SK-N-SH (cell line): Measurements from ENCODE around the gene COL5A1. TPM values are rescaled to one million over a fixed set of nuclear protein-coding genes. Genes with fewer than 3 reads are reported as not detected.
A peak's percentile ranks its signal among the peaks of the same experiment; 100 is the strongest.

Source experiments
- CTCF ChIA-PET: fragments of 300-600, 350-600 bp; formaldehyde crosslinking; extraction: SDS; loops from one replicate; lab custom pipeline; 2021; lab: Yijun Ruan, JAX
- POLR2A ChIA-PET: fragments of 350-600 bp; sonication (Branson Sonifier 250); formaldehyde crosslinking; extraction: SDS; loops from one replicate; lab custom pipeline; 2020; ENCODE audit warnings: antibody characterized with exemption, inconsistent platforms; lab: Yijun Ruan, JAX
- DNase-seq: peaks from one replicate; pipeline ENCODE4 v3.0.0; 2012
- H2AFZ ChIP-seq: fragments of 200-600 bp; sonication (generic); 2 replicates; pipeline ENCODE4 v1.8.1; 2016; ENCODE audit warnings: antibody characterized with exemption, mild to moderate bottlenecking, low read depth
- H3F3A ChIP-seq: fragments of 200-600 bp; sonication (generic); replicated peaks from 2 replicates; pipeline ENCODE3; 2016; ENCODE audit warnings: antibody characterized with exemption, mild to moderate bottlenecking; ENCODE audit not compliant: insufficient read depth
- H3K27ac ChIP-seq, 2 experiments: fragments of 200-500 bp in 1 of 2; fragments of 200-600 bp in 1 of 2; sonication (Bioruptor generic) in 1 of 2; sonication (generic), shearing (Covaris generic) in 1 of 2; 2 replicates each; pipeline versions ENCODE4 v1.5.1 to v1.6.1; 2014 to 2016; ENCODE audit warnings: low read depth in 2 of 2, inconsistent platforms in 1 of 2, low read length in 1 of 2, mild to moderate bottlenecking in 1 of 2, mixed read lengths in 1 of 2
- H3K27me3 ChIP-seq: fragments of 200-600 bp; sonication (generic), shearing (Covaris generic); 2 replicates; pipeline ENCODE4 v1.6.1; 2016; ENCODE audit warnings: mixed run types; ENCODE audit not compliant: insufficient read depth
- H3K36me3 ChIP-seq, 2 experiments: fragments of 200-500 bp in 1 of 2; fragments of 200-600 bp in 1 of 2; sonication (Bioruptor generic) in 1 of 2; sonication (generic) in 1 of 2; replicated peaks in 1 of 2; 2 replicates each; pipeline versions ENCODE3 to v1.5.1; 2014 to 2016; ENCODE audit warnings: low read length in 1 of 2, mild to moderate bottlenecking in 1 of 2; ENCODE audit not compliant: insufficient read depth in 2 of 2, control insufficient read depth in 1 of 2
- H3K4me1 ChIP-seq, 2 experiments: fragments of 200-500 bp in 1 of 2; fragments of 200-600 bp in 1 of 2; sonication (Bioruptor generic) in 1 of 2; sonication (generic), shearing (Covaris generic) in 1 of 2; 2 replicates each; pipeline versions ENCODE4 v1.5.1 to v1.6.1; 2014 to 2016; ENCODE audit warnings: low read depth in 1 of 2, low read length in 1 of 2, mixed run types in 1 of 2; ENCODE audit not compliant: insufficient read depth in 2 of 2, control insufficient read depth in 1 of 2
- H3K4me2 ChIP-seq: fragments of 200-600 bp; sonication (generic), shearing (Covaris generic); 2 replicates; pipeline ENCODE4 v1.6.1; 2017; ENCODE audit warnings: mixed run types
- H3K4me3 ChIP-seq, 2 experiments: fragments of 200-500 bp in 1 of 2; fragments of 200-600 bp in 1 of 2; sonication (Bioruptor generic) in 1 of 2; sonication (generic), shearing (Covaris generic) in 1 of 2; 2 replicates each; pipeline versions ENCODE4 v1.5.1 to v1.8.1; 2014 to 2016; ENCODE audit warnings: low read depth in 2 of 2, inconsistent platforms in 1 of 2, low read length in 1 of 2, mild to moderate bottlenecking in 1 of 2, mixed read lengths in 1 of 2, moderate library complexity in 1 of 2
- H3K79me2 ChIP-seq: fragments of 200-600 bp; sonication (generic); 2 replicates; pipeline ENCODE4 v1.8.1; 2017; ENCODE audit warnings: mild to moderate bottlenecking; ENCODE audit not compliant: insufficient read depth
- H3K9ac ChIP-seq: fragments of 200-600 bp; sonication (generic); 2 replicates; pipeline ENCODE4 v1.6.1; 2017; ENCODE audit warnings: mixed run types
- H3K9me2 ChIP-seq: fragments of 200-600 bp; sonication (generic); 2 replicates; pipeline ENCODE4 v1.6.1; 2017; ENCODE audit warnings: mixed run types
- H3K9me3 ChIP-seq: fragments of 200-600 bp; sonication (generic); 2 replicates; pipeline ENCODE4 v1.6.1; 2017; ENCODE audit warnings: mixed run types, mild to moderate bottlenecking, moderate library complexity
- H4K20me1 ChIP-seq: fragments of 200-600 bp; sonication (generic); 2 replicates; pipeline ENCODE4 v1.6.1; 2017; ENCODE audit warnings: mild to moderate bottlenecking, mixed run types; ENCODE audit not compliant: insufficient read depth
- EZH2phosphoT487 ChIP-seq: fragments of 200-600 bp; sonication (generic); IDR thresholded peaks from 2 replicates; pipeline ENCODE4 v1.6.1; 2017; ENCODE audit warnings: low read depth, mixed run types, mild to moderate bottlenecking, antibody characterized with exemption, moderate library complexity, borderline replicate concordance
- FOXJ3 ChIP-seq: sonication (generic); formaldehyde crosslinking; IDR thresholded peaks from 2 replicates; pipeline ENCODE4 v1.5.1; 2020; ENCODE audit warnings: mild to moderate bottlenecking, missing genetic modification reagents
- GABPA ChIP-seq: IDR thresholded peaks from 2 replicates; pipeline ENCODE4 v1.4.0; 2012; ENCODE audit warnings: low read depth, mild to moderate bottlenecking
- GATA2 ChIP-seq: sonication (generic); formaldehyde crosslinking; IDR thresholded peaks from 2 replicates; pipeline ENCODE4 v1.5.0; 2020; ENCODE audit warnings: mild to moderate bottlenecking, missing genetic modification reagents
- MEF2A ChIP-seq: IDR thresholded peaks from 2 replicates; pipeline ENCODE4 v1.4.0; 2012; ENCODE audit warnings: low read depth, borderline replicate concordance
- MXI1 ChIP-seq: IDR thresholded peaks from 2 replicates; pipeline ENCODE4 v1.6.1; 2012; ENCODE audit warnings: mild to moderate bottlenecking, low read depth, low read length, improper control_type of control experiment
- NFIC ChIP-seq: IDR thresholded peaks from 2 replicates; pipeline ENCODE4 v1.4.0; 2012; ENCODE audit warnings: borderline replicate concordance
- RAD21 ChIP-seq: IDR thresholded peaks from 2 replicates; pipeline ENCODE4 v1.6.1; 2012; ENCODE audit warnings: mild to moderate bottlenecking, low read length
- RCOR1 ChIP-seq: fragments of 150-350 bp; IDR thresholded peaks from 2 replicates; pipeline ENCODE4 v1.6.1; 2017; ENCODE audit warnings: antibody characterized with exemption, low read length
- RFX5 ChIP-seq: IDR thresholded peaks from 2 replicates; pipeline ENCODE4 v1.6.1; 2012; ENCODE audit warnings: mild to moderate bottlenecking, improper control_type of control experiment, low read length
- RXRA ChIP-seq: IDR thresholded peaks from 2 replicates; pipeline ENCODE4 v1.4.0; 2012; ENCODE audit warnings: low read depth, mild to moderate bottlenecking, borderline replicate concordance
- SMC3 ChIP-seq: IDR thresholded peaks from 2 replicates; pipeline ENCODE4 v1.6.1; 2012; ENCODE audit warnings: low read depth, low read length, improper control_type of control experiment
- TCF12 ChIP-seq: IDR thresholded peaks from 2 replicates; pipeline ENCODE4 v1.4.0; 2012
- YY1 ChIP-seq: IDR thresholded peaks from 2 replicates; pipeline ENCODE4 v1.4.0; 2012; ENCODE audit warnings: low read depth, mild to moderate bottlenecking
- WGBS: methylation state at CpG from one replicate; pipeline ENCODE4 v1.1.6; 2017; ENCODE audit warnings: low lambda C conversion rate; 5-methylcytosine and 5-hydroxymethylcytosine counted together
- polyA plus RNA-seq, 3 experiments: library from polyadenylated mRNA; depleted of rRNA; stranded (reverse); fragments of >200 nt; gene quantifications; 2 replicates each; pipeline ENCODE4 v1.2.3, GENCODE V29; 2012
- TF ChIP-seq, protein P1 (sequence below): IDR thresholded peaks from 2 replicates; pipeline ENCODE4; 2012
- TF ChIP-seq, protein P2 (sequence below): IDR thresholded peaks from 2 replicates; pipeline ENCODE4 v1.4.0; 2012; ENCODE audit warnings: low read depth
- TF ChIP-seq, protein P3 (sequence below): fragments of 150-350 bp; IDR thresholded peaks from 2 replicates; pipeline ENCODE4 v1.6.1; 2016; ENCODE audit warnings: mild to moderate bottlenecking, low read depth, low read length
- TF ChIP-seq, protein P4 (sequence below): fragments of 200-600 bp; sonication (generic); IDR thresholded peaks from 2 replicates; pipeline ENCODE4 v1.6.1; 2017; ENCODE audit warnings: antibody characterized with exemption, mild to moderate bottlenecking, moderate library complexity

Gene COL5A1
- polyA plus RNA-seq, 1 of the 3 experiments (the other 2 are of a cell fraction): 73.8 TPM

DNA sequence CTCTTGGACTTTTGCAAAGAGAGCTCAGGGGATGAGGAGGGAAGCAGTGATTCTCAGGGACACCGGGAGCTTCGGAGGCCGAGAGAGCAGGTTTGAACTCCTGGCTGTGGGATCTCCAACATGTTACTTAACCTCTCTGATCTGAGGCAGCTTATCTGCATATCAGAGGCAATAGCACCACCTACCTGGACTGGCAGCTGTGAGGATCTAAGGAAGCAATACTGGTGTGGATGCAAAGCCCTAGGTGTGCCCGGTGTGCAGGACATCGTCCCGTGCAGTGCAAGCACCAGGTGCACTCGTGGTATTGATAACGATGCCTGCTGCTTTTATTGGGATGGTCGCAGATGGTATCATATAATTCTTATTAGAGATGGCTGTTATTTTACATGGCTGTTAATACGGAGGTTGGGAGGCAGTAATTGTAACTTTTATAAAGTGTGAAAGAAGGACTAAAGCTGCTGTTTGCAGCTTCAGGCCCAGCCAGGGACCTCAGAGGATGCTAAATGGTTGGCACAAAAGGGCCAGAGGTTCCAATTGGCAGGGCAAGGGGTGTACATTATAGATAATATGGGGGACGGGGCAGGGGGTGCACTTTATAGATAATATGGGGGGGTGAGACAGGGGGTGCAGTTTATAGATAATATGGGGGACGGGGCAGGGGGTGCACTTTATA lies 14.9 kb downstream of the COL5A1 start:
- Histone ChIP-seq H3K4me1 (peaks cover 9 to 15% of the 10 kb centered on the region in 2 experiments), H3K4me2 (no peak overlapping the region), H3K79me2 (peaks cover 79% of the 10 kb centered on the region), H3K9me2 (no peaks in the 10 kb centered on the region), H3K4me3 (no peak overlapping the region), H3K27ac (peak overlapping the region in 1 of 2 experiments; percentile 18; a peak in 1 of 4 replicates), H3K9me3 (no peaks in the 10 kb centered on the region), H3K27me3 (no peaks in the 10 kb centered on the region), H3K36me3 (peaks cover 0 to 24% of the 10 kb centered on the region in 2 experiments), H3K9ac (no peak overlapping the region), H3F3A (peaks cover 66% of the 10 kb centered on the region), H4K20me1 (peaks cover 91% of the 10 kb centered on the region), H2AFZ (no peak overlapping the region)
- TF ChIP-seq, protein P1, sequence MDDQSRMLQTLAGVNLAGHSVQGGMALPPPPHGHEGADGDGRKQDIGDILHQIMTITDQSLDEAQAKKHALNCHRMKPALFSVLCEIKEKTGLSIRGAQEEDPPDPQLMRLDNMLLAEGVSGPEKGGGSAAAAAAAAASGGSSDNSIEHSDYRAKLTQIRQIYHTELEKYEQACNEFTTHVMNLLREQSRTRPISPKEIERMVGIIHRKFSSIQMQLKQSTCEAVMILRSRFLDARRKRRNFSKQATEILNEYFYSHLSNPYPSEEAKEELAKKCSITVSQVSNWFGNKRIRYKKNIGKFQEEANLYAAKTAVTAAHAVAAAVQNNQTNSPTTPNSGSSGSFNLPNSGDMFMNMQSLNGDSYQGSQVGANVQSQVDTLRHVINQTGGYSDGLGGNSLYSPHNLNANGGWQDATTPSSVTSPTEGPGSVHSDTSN: no peak
- TF ChIP-seq SMC3: peak; percentile 16; the same call in 1 of the 2 replicates
- TF ChIP-seq, protein P2, sequence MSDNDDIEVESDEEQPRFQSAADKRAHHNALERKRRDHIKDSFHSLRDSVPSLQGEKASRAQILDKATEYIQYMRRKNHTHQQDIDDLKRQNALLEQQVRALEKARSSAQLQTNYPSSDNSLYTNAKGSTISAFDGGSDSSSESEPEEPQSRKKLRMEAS: no peak
- TF ChIP-seq TCF12: no peak
- TF ChIP-seq GATA2 (CRISPR knock-in tag): peak; percentile 33; the same call in 1 of the 2 replicates
- TF ChIP-seq RAD21: peak; percentile 37
- TF ChIP-seq GABPA: no peak
- TF ChIP-seq, protein P3, sequence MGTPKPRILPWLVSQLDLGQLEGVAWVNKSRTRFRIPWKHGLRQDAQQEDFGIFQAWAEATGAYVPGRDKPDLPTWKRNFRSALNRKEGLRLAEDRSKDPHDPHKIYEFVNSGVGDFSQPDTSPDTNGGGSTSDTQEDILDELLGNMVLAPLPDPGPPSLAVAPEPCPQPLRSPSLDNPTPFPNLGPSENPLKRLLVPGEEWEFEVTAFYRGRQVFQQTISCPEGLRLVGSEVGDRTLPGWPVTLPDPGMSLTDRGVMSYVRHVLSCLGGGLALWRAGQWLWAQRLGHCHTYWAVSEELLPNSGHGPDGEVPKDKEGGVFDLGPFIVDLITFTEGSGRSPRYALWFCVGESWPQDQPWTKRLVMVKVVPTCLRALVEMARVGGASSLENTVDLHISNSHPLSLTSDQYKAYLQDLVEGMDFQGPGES: no peak
- TF ChIP-seq RFX5: no peak
- no peak for DNase-seq
- 62% methylated on average over 12 of the region's 12 CpGs for WGBS
- ChIA-PET POLR2A (no interaction called here), CTCF (interaction anchor here (0.6 to 1.8 kb wide), 8 partner anchors 9 to 214 kb away, joined by 3 to 18 read pairs (median 4); no protein-coding TSS in a partner anchor)

DNA sequence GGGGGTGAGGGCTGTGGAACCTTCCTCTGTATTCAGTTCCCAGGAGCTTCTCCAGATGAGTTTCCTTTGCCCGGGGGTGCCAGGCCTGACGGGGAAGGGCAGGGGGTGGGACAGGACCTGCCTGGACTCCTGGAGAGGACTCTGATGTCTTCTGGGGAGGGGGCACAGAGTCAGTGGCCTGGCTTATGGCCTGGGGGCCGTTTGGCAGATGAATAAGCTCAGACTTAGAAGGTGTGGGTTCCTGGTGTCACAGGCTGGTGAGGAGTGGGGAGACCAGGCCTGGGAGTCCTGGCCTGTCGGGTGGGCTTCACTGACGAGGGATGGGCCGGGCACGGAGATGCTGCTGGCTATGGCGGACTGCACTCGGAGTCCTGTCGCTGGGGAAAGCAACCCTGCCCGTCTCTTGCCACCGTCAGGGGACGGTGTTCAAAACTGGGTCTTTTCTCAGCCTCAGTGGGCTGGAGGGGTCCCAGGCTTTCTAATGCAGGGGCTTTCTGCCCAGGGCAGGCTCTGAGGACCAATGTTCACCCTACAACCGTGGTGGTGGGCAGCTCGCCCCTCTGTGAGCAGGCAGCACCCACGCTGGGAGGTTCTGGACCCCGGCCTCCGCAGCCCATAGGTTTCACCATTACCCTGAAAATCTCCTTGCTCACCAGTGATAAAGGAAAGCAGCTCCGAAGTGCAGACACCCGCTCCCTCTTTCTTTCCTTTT lies 16.2 kb downstream of the COL5A1 start:
- no peak for DNase-seq
- no peak overlapping the region for H3K9ac ChIP-seq
- no peaks in the 10 kb centered on the region for H3K9me2 ChIP-seq
- no peaks in the 10 kb centered on the region for H3K27me3 ChIP-seq
- no peak overlapping the region for H3K27ac ChIP-seq
- H3K4me2 ChIP-seq: no peak overlapping the region
- WGBS: 90% methylated on average over 15 of the region's 20 CpGs
- ChIA-PET CTCF (interaction anchor here (0.6 to 4.1 kb wide), 4 partner anchors 12 to 208 kb away, joined by 3 to 16 read pairs (median 4); no protein-coding TSS in a partner anchor), POLR2A (no interaction called here)
- no peak overlapping the region for H3K4me3 ChIP-seq
- H4K20me1 ChIP-seq: peaks cover 90% of the 10 kb centered on the region
- H3K4me1 ChIP-seq: peaks cover 13 to 28% of the 10 kb centered on the region in 2 experiments
- no peak overlapping the region for H2AFZ ChIP-seq
- no peaks in the 10 kb centered on the region for H3K9me3 ChIP-seq
- H3F3A ChIP-seq: peaks cover 70% of the 10 kb centered on the region
- H3K79me2 ChIP-seq: peaks cover 68% of the 10 kb centered on the region
- peaks cover 0 to 24% of the 10 kb centered on the region in 2 experiments for H3K36me3 ChIP-seq
- TF ChIP-seq, protein P4, sequence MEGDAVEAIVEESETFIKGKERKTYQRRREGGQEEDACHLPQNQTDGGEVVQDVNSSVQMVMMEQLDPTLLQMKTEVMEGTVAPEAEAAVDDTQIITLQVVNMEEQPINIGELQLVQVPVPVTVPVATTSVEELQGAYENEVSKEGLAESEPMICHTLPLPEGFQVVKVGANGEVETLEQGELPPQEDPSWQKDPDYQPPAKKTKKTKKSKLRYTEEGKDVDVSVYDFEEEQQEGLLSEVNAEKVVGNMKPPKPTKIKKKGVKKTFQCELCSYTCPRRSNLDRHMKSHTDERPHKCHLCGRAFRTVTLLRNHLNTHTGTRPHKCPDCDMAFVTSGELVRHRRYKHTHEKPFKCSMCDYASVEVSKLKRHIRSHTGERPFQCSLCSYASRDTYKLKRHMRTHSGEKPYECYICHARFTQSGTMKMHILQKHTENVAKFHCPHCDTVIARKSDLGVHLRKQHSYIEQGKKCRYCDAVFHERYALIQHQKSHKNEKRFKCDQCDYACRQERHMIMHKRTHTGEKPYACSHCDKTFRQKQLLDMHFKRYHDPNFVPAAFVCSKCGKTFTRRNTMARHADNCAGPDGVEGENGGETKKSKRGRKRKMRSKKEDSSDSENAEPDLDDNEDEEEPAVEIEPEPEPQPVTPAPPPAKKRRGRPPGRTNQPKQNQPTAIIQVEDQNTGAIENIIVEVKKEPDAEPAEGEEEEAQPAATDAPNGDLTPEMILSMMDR: no peak
- no peak for TF ChIP-seq FOXJ3 (CRISPR knock-in tag)
- no peak for TF ChIP-seq EZH2phosphoT487
- no peak for TF ChIP-seq RXRA
- TF ChIP-seq GABPA: no peak
- TF ChIP-seq, protein P2: no peak
- TF ChIP-seq MEF2A: no peak
- no peak for TF ChIP-seq TCF12
- TF ChIP-seq YY1: no peak
- TF ChIP-seq RCOR1: no peak
- TF ChIP-seq MXI1: no peak
- TF ChIP-seq SMC3: no peak
- TF ChIP-seq GATA2 (CRISPR knock-in tag): no peak
- TF ChIP-seq NFIC: no peak
- TF ChIP-seq, protein P3: no peak
